Measurements from ENCODE around the gene AP2B1. TPM values are rescaled to one million over a fixed set of nuclear protein-coding genes. Genes with fewer than 3 reads are reported as not detected.
A peak's percentile ranks its signal among the peaks of the same experiment; 100 is the strongest.

AP2B1 gene
- total RNA-seq, 4 donors from 2014 or later: 62.6 to 94.3 (median 79.4) TPM

GRCh38 chr17:35761601-35762000 lies 174.5 kb downstream of the AP2B1 start:
- no peak for DNase-seq (ENCODE audit: low spot score)
- no peak for TF ChIP-seq CTCF (IDR thresholded peaks at IDR 0.05)
- ATAC-seq (ENCODE audit: low FRiP score): no peak

DNA sequence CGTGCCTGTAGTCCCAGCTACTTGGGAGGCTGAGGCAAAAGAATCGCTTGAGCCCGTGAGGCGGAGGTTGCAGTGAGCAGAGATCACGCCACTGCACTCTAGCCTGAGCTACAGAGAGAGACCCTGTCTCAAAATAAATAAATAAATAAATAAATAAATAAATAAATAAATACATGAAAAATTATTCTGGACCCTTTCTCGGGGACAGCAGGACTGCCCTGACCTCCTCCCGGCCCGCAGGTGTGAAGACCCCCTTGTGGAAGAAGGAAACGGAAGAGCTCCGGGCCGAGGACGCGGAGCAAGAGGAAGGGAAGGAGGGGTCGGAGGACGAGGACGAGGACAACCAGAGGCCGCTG lies 176.6 kb downstream of the AP2B1 start:
- ATAC-seq (ENCODE audit: low FRiP score) (no peak), DNase-seq (ENCODE audit: low spot score) (no peak)
- TF ChIP-seq CTCF (IDR thresholded peaks at IDR 0.05): no peak

DNA sequence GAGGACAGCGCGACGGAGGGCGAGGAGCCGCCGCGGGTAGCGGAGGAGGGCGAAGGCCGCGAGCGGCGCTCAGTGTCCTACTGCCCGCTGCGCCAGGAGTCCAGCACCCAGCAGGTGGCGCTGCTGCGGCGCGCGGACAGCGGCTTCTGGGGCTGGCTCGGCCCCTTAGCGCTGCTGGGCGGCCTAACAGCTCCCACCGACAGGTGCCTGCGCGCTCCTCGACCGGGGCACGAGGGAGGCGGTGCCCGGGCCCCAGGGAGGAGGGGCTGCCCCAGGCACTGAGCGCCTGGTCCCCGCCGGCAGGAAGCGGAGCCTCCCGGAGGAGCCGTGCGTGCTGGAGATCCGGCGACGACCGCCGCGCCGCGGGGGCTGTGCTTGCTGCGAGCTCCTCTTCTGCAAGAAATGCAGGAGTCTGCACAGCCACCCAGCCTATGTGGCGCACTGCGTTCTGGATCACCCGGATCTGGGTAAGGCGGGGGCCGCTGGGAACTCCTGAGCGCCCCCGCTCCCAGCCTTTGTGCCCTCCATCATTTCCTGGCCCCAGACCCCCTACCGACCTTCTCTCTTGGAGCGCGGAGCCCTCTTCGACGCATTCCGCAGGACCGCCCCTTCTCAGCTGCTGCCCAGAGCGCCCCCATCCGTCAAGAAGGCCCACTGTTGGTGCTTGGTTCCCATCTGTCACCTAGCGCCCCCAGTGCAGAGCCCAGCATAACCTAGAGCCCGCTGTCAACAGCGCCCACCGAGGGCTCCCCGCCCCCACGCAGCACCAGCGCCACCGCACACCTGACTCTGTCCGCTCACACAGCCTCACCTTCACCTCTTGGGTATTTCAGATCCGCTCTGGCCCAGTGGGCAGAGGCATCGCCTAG lies 177.2 kb downstream of the AP2B1 start:
- TF ChIP-seq CTCF (IDR thresholded peaks at IDR 0.05): peak in 2 of 3 donors; percentile 85 to 97
- peak; percentile 93 for ATAC-seq (ENCODE audit: low FRiP score)
- DNase-seq (ENCODE audit: low spot score): peak; percentile 69

GRCh38 chr17:35765086-35765710 lies 178.1 kb downstream of the AP2B1 start:
- TF ChIP-seq CTCF (IDR thresholded peaks at IDR 0.05): no peak
- no peak for DNase-seq (ENCODE audit: low spot score)
- no peak for ATAC-seq (ENCODE audit: low FRiP score)

- no peak for TF ChIP-seq CTCF (IDR thresholded peaks at IDR 0.05)
- ATAC-seq (ENCODE audit: low FRiP score) (no peak), DNase-seq (ENCODE audit: low spot score) (no peak)
Observed at GRCh38 chr17:35765756-35766488, 178.8 kb downstream of the AP2B1 start.

DNA sequence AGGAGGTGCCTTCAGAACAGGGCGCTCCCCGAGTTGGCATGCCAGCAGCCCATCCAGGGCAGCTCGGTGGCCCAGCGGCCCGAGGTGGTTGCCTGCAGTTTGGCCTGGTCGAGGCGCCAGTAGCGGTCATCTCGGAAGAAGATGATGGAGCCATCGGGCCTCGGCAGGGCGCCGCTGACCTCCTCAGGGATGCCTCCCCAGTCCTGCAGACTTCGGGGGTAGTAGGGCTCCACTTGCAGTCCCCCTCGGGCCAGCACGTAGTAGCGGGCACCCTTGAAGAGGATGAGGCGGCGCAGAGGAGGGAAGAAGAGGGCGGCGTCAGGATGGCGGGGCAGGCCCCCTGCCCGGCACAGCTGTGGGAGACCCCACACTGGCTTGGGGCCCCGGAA lies 179.4 kb downstream of the AP2B1 start:
- no peak for TF ChIP-seq CTCF (IDR thresholded peaks at IDR 0.05)
- DNase-seq (ENCODE audit: low spot score) (no peak), ATAC-seq (ENCODE audit: low FRiP score) (no peak)

Measured in omental fat pad (tissue), 4 donors.